H9 (cell line): ENCODE data around the gene CIT. TPM values are rescaled to one million over a fixed set of nuclear protein-coding genes. Genes with fewer than 3 reads are reported as not detected.

Experiments
- DNase-seq: peaks from one replicate; pipeline ENCODE4 v3.0.0-alpha.2; 2017
- H2AFZ ChIP-seq: one replicate; pipeline ENCODE4 v1.6.1; 2013; ENCODE audit warnings: mild to moderate bottlenecking, low read length, control low read depth, moderate library complexity
- H2AK5ac ChIP-seq: 2 replicates; pipeline ENCODE4 v1.6.1; 2013; ENCODE audit warnings: low read length, control low read depth, mixed read lengths; ENCODE audit not compliant: insufficient read length
- H2BK120ac ChIP-seq: one replicate; pipeline ENCODE4 v1.6.1; 2013; ENCODE audit warnings: low read depth, mild to moderate bottlenecking, low read length, control low read depth, inconsistent platforms; ENCODE audit not compliant: poor library complexity, severe bottlenecking
- H2BK12ac ChIP-seq: 2 replicates; pipeline ENCODE4 v1.6.1; 2013; ENCODE audit warnings: low read length, control low read depth, mixed read lengths, low read depth; ENCODE audit not compliant: insufficient read length
- H2BK15ac ChIP-seq: 2 replicates; pipeline ENCODE4 v1.6.1; 2013; ENCODE audit warnings: low read depth, low read length, control low read depth
- H2BK20ac ChIP-seq: one replicate; pipeline ENCODE4 v1.6.1; 2013; ENCODE audit warnings: low read depth, mild to moderate bottlenecking, low read length, control low read depth, inconsistent platforms; ENCODE audit not compliant: poor library complexity, severe bottlenecking
- H2BK5ac ChIP-seq: 2 replicates; pipeline ENCODE4 v1.6.1; 2013; ENCODE audit warnings: low read length, control low read depth, mixed read lengths; ENCODE audit not compliant: insufficient read length
- H3K14ac ChIP-seq: 2 replicates; pipeline ENCODE4 v1.6.1; 2013; ENCODE audit warnings: low read length, control low read depth; ENCODE audit not compliant: insufficient read depth
- H3K18ac ChIP-seq: 2 replicates; pipeline ENCODE4 v1.6.1; 2013; ENCODE audit warnings: low read depth, mild to moderate bottlenecking, mixed read lengths, low read length, control low read depth; ENCODE audit not compliant: insufficient read length
- H3K23ac ChIP-seq: 2 replicates; pipeline ENCODE4 v1.6.1; 2013; ENCODE audit warnings: low read length, control low read depth, mixed read lengths, low read depth; ENCODE audit not compliant: insufficient read length
- H3K23me2 ChIP-seq: 2 replicates; pipeline ENCODE4 v1.6.1; 2013; ENCODE audit warnings: low read depth, mild to moderate bottlenecking, mixed read lengths, low read length, control low read depth; ENCODE audit not compliant: insufficient read length, poor library complexity, severe bottlenecking
- H3K27ac ChIP-seq: 2 replicates; pipeline ENCODE4 v1.5.1; 2013; ENCODE audit warnings: low read length, control low read depth, mixed read lengths, low read depth; ENCODE audit not compliant: insufficient read length
- H3K27me3 ChIP-seq: 2 replicates; pipeline ENCODE4 v1.6.1; 2013; ENCODE audit warnings: low read length, control low read depth, inconsistent platforms; ENCODE audit not compliant: insufficient read depth
- H3K4ac ChIP-seq: 2 replicates; pipeline ENCODE4 v1.6.1; 2013; ENCODE audit warnings: low read depth, mild to moderate bottlenecking, control low read depth, inconsistent platforms, low read length, moderate library complexity
- H3K4me1 ChIP-seq: 2 replicates; pipeline ENCODE4 v1.6.1; 2013; ENCODE audit warnings: low read length, control low read depth, inconsistent platforms; ENCODE audit not compliant: insufficient read depth
- H3K4me2 ChIP-seq: 2 replicates; pipeline ENCODE4 v1.6.1; 2013; ENCODE audit warnings: low read length, control low read depth, mixed read lengths; ENCODE audit not compliant: insufficient read length, insufficient read depth
- H3K56ac ChIP-seq: 2 replicates; pipeline ENCODE4 v1.6.1; 2013; ENCODE audit warnings: low read depth, mild to moderate bottlenecking, mixed read lengths, low read length, control low read depth; ENCODE audit not compliant: insufficient read length
- H3K79me1 ChIP-seq: 2 replicates; pipeline ENCODE4 v1.6.1; 2013; ENCODE audit warnings: low read depth, mild to moderate bottlenecking, moderate library complexity, low read length, control low read depth, inconsistent platforms; ENCODE audit not compliant: insufficient read depth, poor library complexity, severe bottlenecking
- H3K79me2 ChIP-seq: 2 replicates; pipeline ENCODE4 v1.6.1; 2013; ENCODE audit warnings: low read length, control low read depth, inconsistent platforms; ENCODE audit not compliant: insufficient read depth
- H3K9ac ChIP-seq: 2 replicates; pipeline ENCODE4 v1.6.1; 2013; ENCODE audit warnings: low read length, control low read depth, mixed read lengths; ENCODE audit not compliant: insufficient read length; ENCODE audit errors: extremely low read depth
- H3K9me3 ChIP-seq: one replicate; pipeline ENCODE4 v1.6.1; 2013; ENCODE audit warnings: low read depth, low read length, inconsistent platforms; ENCODE audit not compliant: control insufficient read depth
- H3T11ph ChIP-seq: one replicate; pipeline ENCODE4 v1.6.1; 2013; ENCODE audit warnings: mild to moderate bottlenecking, low read length, control low read depth, inconsistent platforms
- H4K20me1 ChIP-seq: one replicate; pipeline ENCODE4 v1.6.1; 2013; ENCODE audit not compliant: control insufficient read depth, insufficient read length, insufficient read depth
- H4K5ac ChIP-seq: 2 replicates; pipeline ENCODE4 v1.6.1; 2013; ENCODE audit warnings: low read depth, mild to moderate bottlenecking, mixed read lengths, low read length, control low read depth; ENCODE audit not compliant: insufficient read length
- H4K8ac ChIP-seq: replicated peaks from 2 replicates; pipeline ENCODE4 v1.6.1; 2013; ENCODE audit warnings: low read length, control low read depth, mixed read lengths, low read depth; ENCODE audit not compliant: insufficient read length
- H4K91ac ChIP-seq: 2 replicates; pipeline ENCODE4 v1.6.1; 2013; ENCODE audit warnings: low read depth, mild to moderate bottlenecking, moderate library complexity, mixed read lengths, low read length, control low read depth; ENCODE audit not compliant: insufficient read length
- H3K27ac Mint-ChIP-seq, 3 experiments: 2 replicates in 2 of 3; 3 replicates in 1 of 3; pipeline ENCODE4 v1.8.0; 2020 to 2021; ENCODE audit warnings: mixed read lengths in 3 of 3, mild to moderate bottlenecking in 1 of 3, moderate library complexity in 1 of 3
- H3K27me3 Mint-ChIP-seq: 2 replicates; pipeline ENCODE4 v1.8.0; 2021; ENCODE audit warnings: low read depth, mild to moderate bottlenecking, moderate library complexity, mixed read lengths
- H3K36me3 Mint-ChIP-seq, 3 experiments: 2 replicates in 2 of 3; 3 replicates in 1 of 3; pipeline ENCODE4 v1.8.0; 2020 to 2021; ENCODE audit warnings: low read depth in 3 of 3, mixed read lengths in 3 of 3; ENCODE audit not compliant: insufficient read depth in 1 of 3
- H3K4me1 Mint-ChIP-seq, 2 experiments: 2 replicates each; pipeline ENCODE4 v1.8.0; 2020; ENCODE audit warnings: mixed read lengths in 2 of 2
- H3K4me3 Mint-ChIP-seq, 2 experiments: 2 replicates in 1 of 2; 3 replicates in 1 of 2; pipeline ENCODE4 v1.8.0; 2020 to 2021; ENCODE audit warnings: mild to moderate bottlenecking in 2 of 2, mixed read lengths in 2 of 2, moderate library complexity in 1 of 2
- H3K9me3 Mint-ChIP-seq, 2 experiments: 2 replicates in 1 of 2; 3 replicates in 1 of 2; pipeline ENCODE4 v1.8.0; 2020; ENCODE audit warnings: mild to moderate bottlenecking in 2 of 2, mixed read lengths in 2 of 2, moderate library complexity in 1 of 2
- CTCF ChIP-seq: fragments of 200-600 bp; sonication (generic); conservative IDR thresholded peaks from 3 replicates; pipeline ENCODE4 v1.8.0; 2021; ENCODE audit warnings: antibody characterized with exemption, mild to moderate bottlenecking
- total RNA-seq: library from RNA; stranded (reverse); gene quantifications from 2 replicates; pipeline ENCODE4 v1.2.1, GENCODE V29; 2021

Gene CIT
- total RNA-seq, 1 experiment from 2014 or later: 55.3 TPM

- Histone ChIP-seq H2AK5ac (no peak overlapping the region), H3K23me2 (no peaks in the 10 kb centered on the region), H2BK120ac (no peak overlapping the region), H3K4me1 (no peaks in the 10 kb centered on the region), H3T11ph (no peak overlapping the region), H3K9me3 (no peaks in the 10 kb centered on the region), H3K56ac (no peak overlapping the region), H4K8ac (no peak overlapping the region), H3K14ac (no peak overlapping the region), H2BK5ac (no peak overlapping the region), H3K79me1 (no peaks in the 10 kb centered on the region), H4K20me1 (no peaks in the 10 kb centered on the region), H2BK20ac (no peak overlapping the region), H3K23ac (no peak overlapping the region), H3K27me3 (no peaks in the 10 kb centered on the region), H4K5ac (no peak overlapping the region), H3K9ac (no peak overlapping the region), H2AFZ (no peak overlapping the region), H4K91ac (no peak overlapping the region), H3K27ac (no peak overlapping the region), H2BK15ac (no peak overlapping the region), H2BK12ac (no peak overlapping the region), H3K4me2 (no peak overlapping the region), H3K18ac (no peak overlapping the region), H3K4ac (no peak overlapping the region), H3K79me2 (no peaks in the 10 kb centered on the region)
- Mint-ChIP-seq H3K4me3 (no peak overlapping the region), H3K4me1 (peaks cover 0 to 5% of the 10 kb centered on the region in 2 experiments; a peak in 1 of 4 replicates), H3K27me3 (no peaks in the 10 kb centered on the region), H3K9me3 (no peaks in the 10 kb centered on the region), H3K36me3 (peaks cover 15 to 62% (median 31%) of the 10 kb centered on the region in 3 experiments; a peak in 6 of 7 replicates), H3K27ac (no peak overlapping the region)
- DNase-seq: no peak
- no peak for TF ChIP-seq CTCF
Observed at GRCh38 chr12:119720349-119720748, 156.8 kb downstream of the CIT start.
